SK-N-SH treated with all-trans-retinoic acid at 6 μM for 48 hours (cell line): ENCODE data around the gene SSR4.

Source experiments
- ATAC-seq: fragments of 200-7000 bp; cut with Tn5 transposase; 3 replicates; pipeline ENCODE4 v1.9.1; 2020; ENCODE audit warnings: mild to moderate bottlenecking, moderate library complexity
- ARNTL ChIP-seq: fragments of 450-650 bp; formaldehyde crosslinking; IDR thresholded peaks from 2 replicates; pipeline ENCODE4 v1.5.0; 2020; ENCODE audit warnings: low read depth, mild to moderate bottlenecking, moderate library complexity, borderline replicate concordance
- BACH2 ChIP-seq: fragments of 250-450 bp; sonication (Bioruptor Pico); IDR thresholded peaks from 2 replicates; pipeline ENCODE4 v1.9.0; 2021; ENCODE audit warnings: mild to moderate bottlenecking, borderline replicate concordance
- CREB5 ChIP-seq: fragments of 250-450 bp; sonication (Bioruptor Pico); IDR thresholded peaks from 2 replicates; pipeline ENCODE4 v1.5.1; 2020; ENCODE audit warnings: low read depth, mild to moderate bottlenecking, moderate library complexity
- CSRNP3 ChIP-seq: fragments of 250-450 bp; sonication (Bioruptor Pico); IDR thresholded peaks from 2 replicates; pipeline ENCODE4 v1.5.1; 2021; ENCODE audit warnings: mild to moderate bottlenecking, moderate library complexity
- ESRRG ChIP-seq: fragments of 250-450 bp; sonication (Bioruptor Pico); IDR thresholded peaks from 2 replicates; pipeline ENCODE4 v1.6.1; 2021; ENCODE audit warnings: mild to moderate bottlenecking
- GLIS3 ChIP-seq: fragments of 250-450 bp; sonication (Bioruptor Pico); IDR thresholded peaks from 2 replicates; pipeline ENCODE4 v1.5.0; 2020; ENCODE audit warnings: mild to moderate bottlenecking, moderate library complexity
- ISL1 ChIP-seq: fragments of 250-450 bp; sonication (Bioruptor Pico); IDR thresholded peaks from 2 replicates; pipeline ENCODE4 v2.1.2; 2022; ENCODE audit warnings: mild to moderate bottlenecking, moderate library complexity
- OSR1 ChIP-seq: fragments of 250-450 bp; sonication (Bioruptor Pico); IDR thresholded peaks from 2 replicates; pipeline ENCODE4 v1.8.0; 2022; ENCODE audit warnings: moderate library complexity, mild to moderate bottlenecking, inconsistent platforms
- PATZ1 ChIP-seq: fragments of 250-450 bp; sonication (Bioruptor Pico); IDR thresholded peaks from 2 replicates; pipeline ENCODE4 v1.8.0; 2020; ENCODE audit warnings: mild to moderate bottlenecking, moderate library complexity, borderline replicate concordance
- POU6F1 ChIP-seq: fragments of 250-450 bp; sonication (Bioruptor Pico); IDR thresholded peaks from 2 replicates; pipeline ENCODE4 v1.8.0; 2021; ENCODE audit warnings: low read depth, mild to moderate bottlenecking, moderate library complexity, borderline replicate concordance
- PPARA ChIP-seq: fragments of 250-450 bp; sonication (Bioruptor Pico); IDR thresholded peaks from 2 replicates; pipeline ENCODE4 v1.5.0; 2020; ENCODE audit warnings: mild to moderate bottlenecking, borderline replicate concordance
- RARB ChIP-seq: fragments of 250-450 bp; sonication (Bioruptor Pico); IDR thresholded peaks from 2 replicates; pipeline ENCODE4 v1.8.0; 2021; ENCODE audit warnings: mild to moderate bottlenecking, moderate library complexity
- SNAI2 ChIP-seq: fragments of 250-450 bp; sonication (Bioruptor Pico); IDR thresholded peaks from 2 replicates; pipeline ENCODE4 v1.5.0; 2020; ENCODE audit warnings: mild to moderate bottlenecking, moderate library complexity
- TCF4 ChIP-seq: fragments of 250-450 bp; sonication (Bioruptor Pico); IDR thresholded peaks from 2 replicates; pipeline ENCODE4 v1.8.0; 2021; ENCODE audit warnings: mild to moderate bottlenecking, moderate library complexity, borderline replicate concordance
- TOX ChIP-seq: fragments of 250-450 bp; sonication (Bioruptor Pico); IDR thresholded peaks from 2 replicates; pipeline ENCODE4 v1.8.0; 2021; ENCODE audit warnings: mild to moderate bottlenecking, moderate library complexity, borderline replicate concordance
- ZC3H10 ChIP-seq: fragments of 250-450 bp; sonication (Bioruptor Pico); IDR thresholded peaks from 2 replicates; pipeline ENCODE4 v1.5.1; 2021; ENCODE audit warnings: mild to moderate bottlenecking, moderate library complexity
- ZFP3 ChIP-seq: fragments of 250-450 bp; sonication (Bioruptor Pico); IDR thresholded peaks from 2 replicates; pipeline ENCODE4 v1.5.0; 2020; ENCODE audit warnings: mild to moderate bottlenecking, moderate library complexity
- ZFP30 ChIP-seq: fragments of 450-650 bp; formaldehyde crosslinking; IDR thresholded peaks from 2 replicates; pipeline ENCODE4 v1.5.0; 2022; ENCODE audit warnings: mild to moderate bottlenecking, moderate library complexity
- ZNF70 ChIP-seq: fragments of 450-650 bp; formaldehyde crosslinking; IDR thresholded peaks from 2 replicates; pipeline ENCODE4 v1.5.0; 2020; ENCODE audit warnings: mild to moderate bottlenecking, moderate library complexity
- ZNF8 ChIP-seq: fragments of 450-650 bp; formaldehyde crosslinking; IDR thresholded peaks from 2 replicates; pipeline ENCODE4 v1.5.0; 2020; ENCODE audit warnings: mild to moderate bottlenecking, moderate library complexity

Gene SSR4

GRCh38 chrX:153782313-153782712 lies 12.2 kb upstream of the SSR4 start:
- ATAC-seq = 0 out of 3 replicates have a peak, but pooled peaks have one; percentile 4
- TF ChIP-seq OSR1 (CRISPR knock-in tag) = no peak
- TF ChIP-seq SNAI2 (CRISPR knock-in tag) = no peak
- TF ChIP-seq ZFP30 (CRISPR knock-in tag) = no peak
- no peak for TF ChIP-seq ISL1 (CRISPR knock-in tag)
- no peak for TF ChIP-seq TOX (CRISPR knock-in tag)
- no peak for TF ChIP-seq ZFP3
- no peak for TF ChIP-seq ZNF8 (CRISPR knock-in tag)
- TF ChIP-seq CREB5 = no peak
- no peak for TF ChIP-seq CSRNP3 (CRISPR knock-in tag)

- ATAC-seq = no peak
- TF ChIP-seq SNAI2 (CRISPR knock-in tag) (no peak), BACH2 (CRISPR knock-in tag) (no peak), ZNF8 (CRISPR knock-in tag) (no peak), ZC3H10 (no peak), ARNTL (no peak), ESRRG (CRISPR knock-in tag) (no peak), TCF4 (no peak), RARB (no peak), OSR1 (CRISPR knock-in tag) (no peak), TOX (CRISPR knock-in tag) (no peak), ZFP3 (no peak), POU6F1 (CRISPR knock-in tag) (no peak), GLIS3 (CRISPR knock-in tag) (no peak), ZFP30 (CRISPR knock-in tag) (no peak), ZNF70 (CRISPR knock-in tag) (no peak), CSRNP3 (CRISPR knock-in tag) (no peak)
These were observed 11.6 kb upstream of the SSR4 start for GRCh38 chrX:153782871-153783270.

- TF ChIP-seq ZNF8 (CRISPR knock-in tag) (no peak), OSR1 (CRISPR knock-in tag) (no peak), ZC3H10 (no peak), SNAI2 (CRISPR knock-in tag) (no peak), TOX (CRISPR knock-in tag) (no peak), ARNTL (no peak), ZFP3 (no peak), PPARA (CRISPR knock-in tag) (no peak), PATZ1 (CRISPR knock-in tag) (no peak), ESRRG (CRISPR knock-in tag) (no peak), TCF4 (no peak), ZNF70 (CRISPR knock-in tag) (no peak), ISL1 (CRISPR knock-in tag) (no peak), GLIS3 (CRISPR knock-in tag) (no peak), RARB (no peak), CREB5 (no peak)
- ATAC-seq = no peak
These were observed 11.0 kb upstream of the SSR4 start for GRCh38 chrX:153783378-153784013.
